GM19025 (cell line): ENCODE results near the gene PRR23B.
"Not testable (repeated sequence)": the region's sequence is repeated elsewhere in the genome, so short reads cannot be mapped to it uniquely, and the experiment has no call there.

ENCODE experiments used
- ATAC-seq: cut with Tn5 transposase; IDR thresholded peaks from one replicate; pipeline ENCODE4 v1.9.1; 2021; ENCODE audit warnings: mild to moderate bottlenecking, low read depth, moderate library complexity; ENCODE audit not compliant: unreplicated experiment

PRR23B gene

DNA sequence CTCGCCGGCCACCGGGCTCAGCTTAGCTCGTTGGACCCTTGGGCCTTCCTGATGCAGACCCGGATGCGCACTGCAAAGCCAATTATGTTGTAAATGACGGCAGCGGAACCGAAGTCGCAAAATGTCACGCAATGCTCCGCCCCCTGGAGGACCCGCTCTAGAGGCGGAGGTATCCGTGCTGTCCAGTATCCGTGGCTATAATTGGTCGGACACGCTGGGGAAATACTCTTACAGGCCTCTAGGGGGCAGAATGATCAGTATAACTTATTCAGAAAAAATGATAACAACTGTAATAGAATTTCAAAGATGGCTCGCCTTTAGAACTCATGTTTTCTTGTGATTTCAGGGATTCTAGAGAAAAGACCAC is at the start of gene PRR23B:
Gene PRR23B, minus strand, starts transcription at position 59 of the 367 bp plus-strand sequence. CDS start 265 bp downstream, outside the sequence.
- ATAC-seq: no peak

DNA sequence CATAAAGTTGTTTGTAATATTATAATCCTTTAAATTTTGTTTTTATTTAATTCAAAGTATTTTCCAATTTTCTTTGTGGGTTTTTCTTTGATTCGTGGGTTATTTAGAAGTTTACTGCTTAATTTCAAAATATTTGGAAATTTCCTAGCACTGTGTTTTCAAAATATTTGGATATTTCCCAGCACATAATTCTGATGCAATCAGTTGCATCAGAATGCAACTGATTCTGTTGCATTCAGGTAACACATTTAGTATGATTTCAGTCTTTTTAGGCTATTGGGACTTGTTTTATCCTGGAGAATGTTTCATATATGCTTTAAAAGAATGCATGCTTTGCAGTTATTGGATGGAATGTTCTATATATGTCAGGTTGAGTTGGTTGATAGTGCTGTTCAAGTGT is 42.2 kb upstream of the PRR23B start:
- ATAC-seq: no peak

DNA sequence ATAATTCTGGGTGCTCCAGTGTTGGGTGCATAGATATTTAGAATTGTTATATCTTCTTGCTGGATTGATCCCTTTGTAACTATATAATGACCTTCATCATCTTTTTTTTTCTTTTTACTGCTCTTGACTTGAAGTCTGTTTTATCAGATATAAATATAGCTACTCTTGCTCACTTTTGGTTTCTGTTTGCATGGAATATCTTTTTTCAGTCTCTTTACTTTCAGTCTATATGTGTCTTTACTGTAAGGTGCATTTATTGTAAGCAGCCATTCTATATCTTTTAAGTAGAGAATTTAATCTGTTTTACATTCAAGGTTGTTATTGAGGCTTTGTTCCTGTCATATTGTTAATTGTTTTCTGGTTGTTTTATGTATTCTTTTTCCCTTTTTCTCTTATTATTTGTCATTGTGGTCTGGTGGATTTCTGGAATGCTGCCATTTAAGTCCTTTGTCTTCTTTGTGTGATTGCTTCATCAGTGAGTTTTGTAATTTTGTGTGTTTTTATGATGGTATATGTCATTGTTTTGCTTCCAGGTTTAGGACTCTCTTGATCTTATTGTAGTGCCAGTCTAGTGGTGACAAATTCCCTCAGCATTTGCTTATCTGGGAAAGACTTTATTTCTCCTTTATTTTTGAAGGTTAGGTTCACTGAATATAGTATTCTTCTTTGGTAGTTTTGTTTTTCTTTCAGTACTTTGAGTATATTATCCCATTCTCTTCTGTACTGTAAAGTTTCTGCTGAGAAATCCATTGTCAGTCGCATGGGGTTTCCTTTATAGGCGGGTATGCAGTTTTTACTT is 32.3 kb upstream of the PRR23B start:
- ATAC-seq: no peak

DNA sequence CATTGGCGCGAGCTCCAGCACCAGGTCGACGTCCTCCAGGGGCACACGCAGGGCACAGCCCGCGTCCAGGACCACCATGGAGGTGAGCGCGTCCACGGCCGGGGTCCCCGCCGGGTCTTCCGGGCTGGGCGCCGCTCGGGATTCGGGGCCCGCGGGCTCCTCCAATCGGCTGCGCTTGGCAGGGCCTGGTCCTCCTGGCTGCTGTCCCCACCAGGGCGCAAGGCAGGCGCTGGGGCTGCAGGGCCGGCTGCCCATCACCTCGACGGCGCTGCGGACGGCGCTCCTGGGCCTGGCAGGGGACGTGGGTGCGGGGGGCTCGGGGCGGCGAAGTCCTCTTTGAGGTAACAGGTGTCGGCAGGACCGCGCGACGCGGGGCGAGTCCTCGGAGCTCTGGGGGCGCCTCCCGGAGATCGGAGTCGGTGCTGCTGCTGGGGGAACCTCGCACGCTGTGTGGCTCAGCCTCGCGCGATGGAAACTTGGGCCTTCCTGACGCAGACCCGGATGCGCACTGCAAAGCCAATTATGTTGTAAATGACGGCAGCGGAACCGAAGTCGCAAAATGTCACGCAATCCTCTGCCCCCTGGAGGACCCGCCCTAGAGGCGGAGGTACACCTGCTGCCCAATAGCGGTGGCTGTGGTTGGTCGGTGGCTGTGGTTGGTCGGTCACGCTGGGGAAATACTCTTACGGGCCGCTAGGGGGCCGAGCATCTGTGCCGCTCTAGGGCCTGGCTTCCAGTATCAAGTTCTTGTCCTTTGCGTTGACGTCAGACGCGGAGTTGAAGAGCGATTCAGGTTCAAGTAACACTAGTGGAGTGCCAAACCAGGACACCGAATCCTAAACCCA is 23.9 kb upstream of the PRR23B start, which contains the start of gene PRR23C:
Gene PRR23C, minus strand, starts transcription at position 527 of the 845 bp plus-strand sequence. Its CDS starts 272 bp downstream, at position 255.
- no peak for ATAC-seq

DNA sequence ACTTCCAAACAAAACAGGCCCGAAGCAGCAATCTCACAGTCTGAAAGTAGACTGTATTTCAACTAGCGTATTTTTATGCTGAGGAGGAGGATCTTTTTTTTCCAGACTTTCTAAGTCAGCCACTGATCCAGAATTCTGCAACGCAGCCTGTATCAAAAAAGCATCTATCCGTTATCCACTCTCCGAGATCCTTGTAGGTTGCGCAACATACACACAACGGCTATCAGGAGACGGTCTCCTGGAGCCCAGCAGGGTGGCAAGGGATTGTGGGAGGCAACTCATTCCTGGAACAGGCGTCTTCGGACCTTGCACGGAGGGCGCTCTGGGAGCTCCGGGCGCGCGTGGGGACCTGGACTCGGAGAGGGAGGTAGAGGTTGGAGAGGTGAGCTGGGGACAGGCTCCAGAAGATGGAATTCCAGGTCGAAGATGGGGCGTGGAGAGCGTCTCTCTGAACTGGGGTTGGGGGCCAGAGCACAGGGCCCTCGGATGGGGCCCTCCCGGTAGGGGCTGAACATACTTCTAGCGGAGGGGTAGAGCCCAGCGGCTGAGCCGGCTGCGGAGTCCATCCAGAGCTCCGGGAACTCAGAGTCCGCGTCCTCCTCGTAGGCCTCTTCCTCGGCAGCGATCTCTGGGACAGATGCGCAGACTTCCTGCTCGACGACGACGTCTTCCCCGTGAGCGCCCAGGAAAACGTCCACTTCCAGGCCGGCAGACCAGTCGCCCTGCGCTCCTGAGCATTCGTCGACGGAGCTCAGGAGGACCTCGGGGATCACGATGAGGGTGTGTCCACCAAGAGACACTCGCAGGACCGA is 23.0 kb upstream of the PRR23B start:
- no peak for ATAC-seq

DNA sequence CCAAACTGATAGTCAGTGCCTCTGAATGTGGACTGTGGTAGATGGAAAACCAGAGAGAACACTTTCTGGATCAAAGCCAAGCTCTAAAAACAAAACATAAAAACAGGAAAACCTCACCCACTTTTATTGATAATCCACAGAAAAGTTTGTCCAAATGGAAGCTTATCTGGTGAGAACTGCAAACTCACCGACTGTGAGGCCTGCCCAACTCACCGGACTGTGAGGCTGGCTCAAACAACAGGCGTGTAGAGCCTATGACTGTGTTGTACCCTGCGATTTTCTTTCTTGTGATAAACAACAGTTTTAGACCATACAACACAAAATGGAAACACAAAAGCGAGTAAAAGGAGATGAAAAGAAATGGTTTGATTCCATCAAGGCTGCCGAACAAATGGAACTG is 16.8 kb upstream of the PRR23B start:
- ATAC-seq: no peak

DNA sequence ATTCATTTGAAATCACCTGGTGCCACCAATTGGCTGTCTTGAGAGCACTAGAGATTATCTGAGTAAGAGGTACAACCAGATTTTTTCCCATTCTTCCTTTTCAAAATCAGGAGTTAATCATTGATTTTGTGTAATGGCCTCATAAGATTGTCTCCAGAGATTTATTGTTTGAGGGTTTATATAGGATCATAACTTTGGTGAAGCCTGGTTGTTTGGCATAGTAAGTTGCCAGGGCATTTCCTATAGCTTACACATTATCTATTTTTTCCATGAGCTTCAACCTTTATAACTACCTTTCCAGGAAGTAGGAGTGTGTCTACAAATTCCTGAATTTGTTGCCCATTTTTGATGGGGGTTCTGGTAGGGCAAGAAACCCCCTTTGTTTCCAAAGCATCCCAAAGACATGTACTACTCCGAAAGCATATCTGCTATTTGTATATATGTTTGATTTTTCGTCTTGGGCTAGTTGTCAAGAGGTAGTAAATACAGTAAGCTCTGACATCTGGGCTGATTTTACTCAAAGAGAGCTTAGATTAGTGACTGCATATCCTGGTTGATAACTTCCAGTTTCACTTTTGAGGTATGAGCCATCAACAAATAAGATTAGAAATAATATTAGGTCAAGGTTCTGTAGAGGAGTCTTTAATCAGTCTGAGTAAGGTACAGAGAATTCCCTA is 11.7 kb upstream of the PRR23B start:
- ATAC-seq: no peak

DNA sequence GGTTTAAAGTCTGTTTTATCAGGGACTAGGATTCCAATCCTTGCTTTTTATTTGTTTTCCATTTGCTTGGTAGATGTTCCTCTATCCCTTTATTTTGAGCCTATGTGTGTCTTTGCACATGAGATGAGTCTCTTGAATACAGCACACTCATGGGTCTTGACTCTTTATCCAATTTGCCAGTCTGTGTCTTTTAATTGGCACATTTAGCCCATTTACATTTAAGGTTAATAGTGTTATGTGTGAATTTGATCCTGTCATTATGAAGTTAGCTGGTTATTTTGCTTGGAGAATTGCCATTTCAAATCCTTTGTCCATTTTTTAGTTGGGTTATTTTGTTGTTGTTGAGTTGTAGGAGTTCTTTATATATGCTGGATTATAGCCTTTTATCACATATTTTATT is 9.8 kb upstream of the PRR23B start:
- not testable (repeated sequence) for ATAC-seq

DNA sequence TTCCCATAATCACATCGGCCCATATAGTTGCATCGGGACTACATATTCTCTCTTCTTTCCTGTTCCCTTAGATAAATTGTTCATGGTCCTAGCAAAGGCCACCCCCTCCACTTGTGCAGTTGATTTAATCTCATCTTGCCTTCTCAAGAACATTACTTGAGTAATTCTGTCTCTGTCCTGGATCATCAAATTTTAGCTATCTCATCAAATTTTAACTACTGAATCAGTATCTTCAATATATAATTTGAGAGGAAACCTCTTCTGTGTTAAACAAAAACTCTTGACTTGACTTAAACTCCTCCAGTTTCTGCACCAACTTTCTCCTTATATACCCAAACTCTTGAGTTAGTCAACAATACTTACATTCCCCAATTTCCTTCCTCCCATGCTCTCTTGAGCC is 4.2 kb upstream of the PRR23B start:
- ATAC-seq: no peak

DNA sequence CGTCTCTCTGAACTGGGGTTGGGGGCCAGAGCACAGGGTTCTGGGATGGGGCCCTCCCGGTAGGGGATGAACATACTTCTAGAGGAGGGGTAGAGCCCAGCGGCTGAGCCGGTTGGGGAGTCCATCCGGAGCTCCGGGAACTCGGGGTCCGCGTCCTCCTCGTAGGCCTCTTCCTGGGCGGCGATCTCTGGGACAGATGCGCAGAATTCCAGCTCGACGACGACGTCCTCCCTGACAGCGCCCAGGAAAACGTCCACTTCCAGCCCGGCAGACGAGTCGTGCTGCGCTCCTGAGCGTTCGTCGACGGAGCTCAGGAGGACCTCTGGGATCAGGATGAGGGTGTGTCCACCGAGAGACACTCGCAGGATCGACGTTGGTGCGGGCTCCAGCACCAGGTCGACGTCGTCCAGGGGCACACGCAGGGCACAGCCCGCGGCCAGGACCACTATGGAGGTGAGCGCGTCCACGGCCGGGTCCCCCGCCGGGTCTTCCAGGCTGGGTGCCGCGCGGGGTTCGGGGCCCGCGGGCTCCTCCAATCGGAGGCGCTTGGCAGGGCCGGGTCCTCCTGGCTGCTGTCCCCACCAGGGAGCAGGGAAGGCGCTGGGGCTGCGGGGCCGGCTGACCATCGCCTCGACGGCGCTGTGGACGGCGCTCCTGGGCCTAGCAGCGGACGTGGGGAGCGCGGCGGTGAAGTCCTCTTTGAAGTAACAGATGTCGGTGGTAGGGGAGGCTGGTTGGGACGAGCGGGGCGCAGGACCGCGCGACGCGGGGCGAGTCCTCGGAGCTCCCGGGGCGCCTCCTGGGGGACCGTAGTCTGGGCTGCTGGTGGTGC is 474 bp downstream of the PRR23B start:
- ATAC-seq: no peak

DNA sequence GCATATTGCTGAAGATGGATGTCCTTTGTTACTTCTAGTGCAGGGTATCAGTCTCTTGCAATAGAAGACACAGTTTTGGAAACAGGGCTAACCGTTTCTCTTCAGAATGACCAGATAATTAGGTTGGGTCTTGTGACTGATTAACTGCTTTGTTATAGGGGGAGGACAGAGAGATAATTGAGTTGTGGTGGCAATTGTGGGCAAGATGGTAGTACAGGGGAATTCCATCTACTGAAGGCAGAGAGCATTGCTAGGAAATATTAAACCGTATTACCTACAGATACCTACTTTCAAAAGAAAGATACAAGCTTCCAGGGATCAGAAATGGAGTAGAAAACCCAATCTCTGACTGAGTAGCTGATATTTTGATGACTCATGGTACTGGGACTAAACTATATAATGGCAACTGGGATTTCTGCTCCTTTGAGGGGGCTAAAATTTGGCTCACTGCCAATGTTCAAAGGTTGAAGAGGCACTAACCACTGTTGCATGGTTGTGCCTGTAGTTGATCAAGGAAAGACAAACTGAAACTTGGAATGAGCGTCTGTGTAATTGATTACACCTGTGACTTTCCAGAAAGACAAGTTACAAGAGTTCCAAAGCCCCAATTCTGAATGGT is 4.2 kb downstream of the PRR23B start:
- ATAC-seq: no peak

DNA sequence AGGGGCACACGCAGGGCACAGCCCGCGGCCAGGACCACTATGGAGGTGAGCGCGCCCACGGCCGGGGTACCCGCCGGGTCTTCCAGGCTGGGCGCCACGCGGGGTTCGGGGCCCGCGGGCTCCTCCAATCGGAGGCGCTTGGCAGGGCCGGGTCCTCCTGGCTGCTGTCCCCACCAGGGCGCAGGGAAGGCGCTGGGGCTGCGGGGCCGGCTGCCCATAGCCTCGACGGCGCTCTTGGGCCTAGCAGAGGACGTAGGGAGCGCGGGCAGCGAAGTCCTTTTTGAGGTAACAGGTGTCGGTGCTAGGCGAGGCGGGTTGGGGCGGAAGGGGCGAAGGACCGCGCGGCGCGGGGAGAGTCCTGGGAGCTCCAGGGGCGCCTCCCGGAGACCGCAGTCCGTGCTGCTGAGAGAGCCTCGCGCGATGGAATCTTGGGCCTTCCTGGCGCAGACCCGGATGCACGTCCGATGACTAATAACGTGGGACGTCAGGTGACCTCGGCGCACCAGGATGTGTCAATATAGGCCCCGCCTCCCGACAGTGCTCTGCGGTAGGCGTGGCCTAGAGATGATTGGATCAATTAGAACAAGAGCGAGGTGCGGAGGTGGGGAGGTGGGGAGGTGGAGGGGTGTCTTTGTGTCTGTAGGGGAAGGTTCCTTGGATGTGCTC is 14.5 kb downstream of the PRR23B start, which contains the start of gene PRR23A:
Gene PRR23A, minus strand, starts transcription at position 218 of the 666 bp plus-strand sequence. Its CDS starts 0 bp downstream, at position 218.
- ATAC-seq: no peak

DNA sequence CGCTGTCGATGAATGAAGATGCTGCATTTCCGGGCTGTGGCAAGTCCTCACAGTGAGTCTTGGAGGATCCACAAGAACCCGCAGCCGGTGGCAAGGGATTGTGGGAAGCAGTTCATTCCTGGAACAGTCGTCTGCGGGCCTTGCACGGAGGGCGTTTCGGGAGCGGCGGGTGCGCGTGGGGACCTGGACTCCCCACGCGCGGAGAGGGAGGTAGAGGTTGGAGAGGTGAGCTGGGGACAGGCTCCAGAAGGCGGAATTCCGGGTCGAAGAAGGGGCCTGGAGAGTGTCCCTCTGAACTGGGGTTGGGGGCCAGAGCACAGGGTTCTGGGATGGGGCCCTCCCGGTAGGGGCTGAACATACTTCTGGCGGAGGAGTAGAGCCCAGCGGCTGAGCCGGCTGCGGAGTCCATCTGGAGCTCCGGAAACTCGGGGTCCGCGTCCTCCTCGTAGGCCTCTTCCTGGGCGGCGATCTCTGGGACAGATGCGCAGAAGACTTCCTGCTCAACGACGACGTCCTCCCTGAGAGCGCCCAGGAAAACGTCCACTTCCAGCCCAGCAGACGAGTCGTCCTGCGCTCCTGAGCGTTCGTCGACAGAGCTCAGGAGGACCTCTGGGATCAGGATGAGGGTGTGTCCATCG is 15.3 kb downstream of the PRR23B start:
- ATAC-seq: no peak

DNA sequence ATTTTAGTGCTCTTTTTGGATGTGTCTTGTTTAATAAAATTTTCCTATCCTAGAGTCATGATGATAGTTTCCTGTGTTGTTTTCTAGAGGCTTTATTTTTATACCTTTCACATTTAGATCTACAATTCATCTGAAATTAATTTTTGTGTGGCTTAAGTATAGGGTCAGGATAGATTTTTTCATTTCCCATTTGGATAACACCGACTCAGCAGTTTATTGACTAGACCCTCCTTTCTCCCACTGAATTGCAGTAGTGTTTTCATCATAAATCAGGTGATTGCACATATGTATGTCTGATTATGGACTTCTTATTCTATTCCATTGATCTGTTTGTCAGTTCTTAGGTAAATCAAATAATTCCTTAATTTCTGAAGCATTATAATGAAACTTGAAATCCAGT is 25.0 kb downstream of the PRR23B start:
- no peak for ATAC-seq

DNA sequence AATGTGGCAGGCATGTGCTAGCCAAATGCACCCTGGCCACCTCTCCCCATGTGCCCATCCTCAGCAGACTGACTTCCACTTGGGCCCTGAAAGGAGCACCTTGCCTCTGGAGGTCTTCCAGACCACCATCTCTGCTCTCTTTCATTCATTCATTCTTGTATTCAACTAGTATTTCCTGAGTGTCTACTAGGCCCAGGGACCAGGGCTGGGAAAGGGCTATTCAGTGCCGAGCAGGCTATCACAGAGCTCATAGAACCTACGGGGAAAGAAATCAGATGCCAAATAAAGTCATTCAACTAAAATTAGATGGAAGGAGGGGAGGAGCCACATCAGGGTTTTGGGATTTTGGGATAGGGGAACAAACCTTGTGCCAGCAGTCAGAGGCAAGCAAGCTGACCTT is 33.5 kb downstream of the PRR23B start:
- no peak for ATAC-seq

DNA sequence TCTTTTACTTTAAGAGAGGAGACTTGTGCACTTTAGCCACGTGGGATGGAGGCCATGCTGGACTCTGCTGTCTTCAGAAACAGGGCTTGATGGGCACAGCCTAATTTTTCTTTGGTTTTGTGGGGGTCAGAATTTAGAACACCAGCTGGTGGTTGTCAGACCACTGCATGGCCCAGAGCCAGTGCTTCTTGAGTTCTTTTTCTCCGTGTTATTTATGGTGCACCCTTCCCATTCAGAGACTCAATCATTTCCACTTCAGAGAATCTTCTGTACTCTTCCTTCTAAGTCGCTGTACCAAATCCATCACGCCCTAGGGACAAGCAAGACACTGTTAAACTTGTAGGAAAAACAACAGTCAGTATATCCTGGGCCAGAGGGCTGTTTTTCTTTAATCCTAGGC is 34.8 kb downstream of the PRR23B start:
- ATAC-seq: no peak

DNA sequence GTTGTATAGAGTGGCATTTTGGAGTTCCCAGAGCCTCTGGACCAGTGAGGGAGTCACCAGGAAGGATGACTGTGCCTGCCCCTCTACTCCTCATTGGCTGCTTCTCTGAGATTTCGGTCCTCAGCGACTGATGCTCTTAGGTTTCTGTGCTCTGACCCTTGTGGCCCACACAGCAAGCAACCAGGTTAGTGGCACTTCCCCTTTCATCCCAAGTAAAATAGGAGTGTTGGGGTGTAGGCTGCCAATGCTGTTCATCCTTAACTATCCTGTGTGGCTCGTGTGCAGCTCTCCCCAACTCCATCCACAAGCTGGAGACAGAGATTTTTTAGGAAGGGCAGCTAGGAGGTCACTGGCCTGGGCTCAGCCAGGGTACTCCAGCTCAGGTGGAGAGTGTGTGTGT is 35.9 kb downstream of the PRR23B start:
- ATAC-seq: no peak

DNA sequence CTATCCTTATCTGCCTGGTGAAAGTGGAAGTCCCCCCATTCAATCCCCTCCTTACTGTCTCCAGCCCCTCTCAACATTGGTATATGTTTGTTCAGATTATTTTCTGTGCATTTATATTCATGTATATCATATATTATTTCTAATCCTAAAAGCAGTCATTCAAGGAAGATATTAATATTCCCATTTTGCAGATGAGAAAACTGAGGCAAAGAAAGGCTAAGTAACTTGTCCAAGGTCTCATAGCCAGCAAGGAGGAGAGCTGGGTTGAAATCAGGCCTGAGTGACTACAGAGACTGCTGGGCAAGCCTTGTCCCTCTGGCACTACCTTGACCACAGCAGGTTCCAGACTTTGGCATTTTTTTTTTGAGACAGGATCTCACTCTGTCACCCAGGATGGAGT is 44.7 kb downstream of the PRR23B start:
- no peak for ATAC-seq
